ENCODE measurements around the gene DUSP18. TPM values are rescaled to one million over a fixed set of nuclear protein-coding genes. Genes with fewer than 3 reads are reported as not detected.
"Not testable (repeated sequence)": the region's sequence is repeated elsewhere in the genome, so short reads cannot be mapped to it uniquely, and the experiment has no call there.

The DUSP18 gene
- total RNA-seq, 2 experiments from 2014 or later: 9.2 to 11.6 TPM

DNA sequence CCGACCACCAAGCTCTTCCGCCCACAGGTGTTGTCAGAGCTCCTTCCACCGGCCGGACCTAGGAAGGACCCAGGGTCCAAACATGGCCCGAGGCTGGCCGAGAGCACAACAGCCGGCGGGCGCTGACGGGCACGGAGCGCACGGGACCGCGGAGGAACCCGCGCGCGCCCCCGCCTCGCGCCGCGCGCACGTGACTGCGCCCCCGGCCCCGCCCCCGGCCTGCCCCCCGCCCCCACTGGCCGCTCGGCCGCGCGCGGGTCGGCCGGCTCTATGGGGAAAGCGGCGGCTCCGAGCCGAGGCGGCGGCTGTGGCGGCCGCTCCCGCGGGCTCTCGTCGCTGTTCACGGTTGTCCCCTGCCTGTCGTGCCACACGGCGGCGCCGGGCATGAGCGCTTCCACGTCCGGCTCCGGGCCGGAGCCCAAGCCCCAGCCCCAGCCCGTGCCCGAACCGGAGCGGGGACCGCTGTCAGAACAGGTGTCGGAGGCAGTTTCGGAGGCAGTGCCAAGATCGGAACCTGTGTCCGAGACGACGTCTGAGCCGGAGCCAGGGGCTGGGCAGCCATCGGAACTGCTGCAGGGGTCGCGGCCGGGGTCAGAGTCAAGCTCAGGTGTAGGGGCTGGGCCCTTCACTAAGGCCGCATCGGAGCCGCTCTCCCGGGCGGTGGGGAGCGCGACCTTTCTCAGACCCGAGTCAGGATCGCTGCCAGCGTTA lies 27.1 kb upstream of the DUSP18 start, which contains the start of gene OSBP2:
OSBP2 (plus strand) TSS at position 235 of the 711 bp plus-strand sequence; CDS start at position 271, 36 bp downstream.
- ATAC-seq: peak; percentile 54
- H3K36me3 Mint-ChIP-seq: no peaks in the 10 kb centered on the region
- H3K27me3 Mint-ChIP-seq: peaks cover 10% of the 10 kb centered on the region
- CTCF ChIA-PET: interaction anchor here (0.9 to 3.9 kb wide), 6 partner anchors 11 to 60 kb away, joined by 3 to 20 read pairs (median 6); partner anchors contain the start of gene SLC35E4
- peak within 1 kb of the TSS; percentile 77 for H3K4me3 Mint-ChIP-seq
- H3K9me3 Mint-ChIP-seq (ENCODE audit: low read depth): no peaks in the 10 kb centered on the region
- H3K27ac Mint-ChIP-seq: peak within 1 kb of the TSS; percentile 79
- peak; percentile 48 for DNase-seq
- H3K4me1 Mint-ChIP-seq: peaks cover 16% of the 10 kb centered on the region

DNA sequence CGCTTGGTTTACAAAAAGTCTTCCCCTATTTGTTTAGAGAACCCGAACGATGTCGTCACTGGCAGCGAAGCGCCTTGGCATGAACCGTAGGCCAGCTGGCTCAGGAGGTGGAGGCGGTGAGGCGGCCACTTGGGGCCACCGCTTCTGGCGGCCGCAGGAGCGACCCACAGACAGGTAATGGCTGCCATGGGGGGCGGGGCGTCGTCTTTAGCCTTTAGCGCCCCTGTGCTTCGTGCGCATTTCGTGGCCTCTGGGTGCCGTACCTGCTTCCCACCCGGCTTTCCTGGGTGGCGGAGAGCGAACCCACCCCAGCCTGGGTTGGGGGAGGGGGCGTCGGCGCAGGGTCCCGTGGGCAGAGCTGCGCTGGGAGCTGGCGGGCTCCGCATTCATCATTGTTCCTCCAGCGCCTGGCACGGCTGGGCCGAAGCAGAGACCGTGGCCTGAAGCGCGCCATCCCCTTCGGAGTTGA lies 26.5 kb upstream of the DUSP18 start:
- Mint-ChIP-seq H3K27ac (peak overlapping the region; percentile 79), H3K9me3 (ENCODE audit: low read depth) (no peaks in the 10 kb centered on the region), H3K4me3 (peak overlapping the region; percentile 77), H3K36me3 (no peaks in the 10 kb centered on the region), H3K27me3 (peaks cover 10% of the 10 kb centered on the region), H3K4me1 (peaks cover 16% of the 10 kb centered on the region)
- CTCF ChIA-PET: interaction anchor here (0.9 to 3.9 kb wide), 5 partner anchors 12 to 61 kb away, joined by 3 to 20 read pairs (median 4); partner anchors contain the start of gene SLC35E4
- ATAC-seq (peak; percentile 78), DNase-seq (peak; percentile 74)

DNA sequence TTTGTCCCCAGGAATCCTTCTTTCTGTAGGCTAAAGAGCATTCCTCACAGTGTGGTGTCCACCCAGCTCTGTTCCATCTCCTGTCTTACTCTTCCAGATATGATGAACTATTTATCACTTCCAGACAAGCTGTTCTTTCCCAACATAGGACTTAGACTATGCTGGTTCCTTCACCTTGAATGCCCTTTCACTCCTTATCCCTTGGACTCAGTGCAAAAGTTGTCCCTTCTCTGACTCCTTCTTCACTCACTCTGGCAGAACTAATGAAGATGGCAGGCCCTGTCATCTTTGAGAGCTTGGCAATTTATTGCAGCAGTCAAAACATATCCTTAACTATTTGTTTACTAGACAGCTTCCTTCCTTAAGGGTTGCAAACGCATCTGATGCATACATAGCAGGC lies 23.5 kb upstream of the DUSP18 start:
- Mint-ChIP-seq H3K4me3 (no peak overlapping the region), H3K27me3 (peaks cover 10% of the 10 kb centered on the region), H3K9me3 (ENCODE audit: low read depth) (no peaks in the 10 kb centered on the region), H3K4me1 (peaks cover 16% of the 10 kb centered on the region), H3K36me3 (no peaks in the 10 kb centered on the region), H3K27ac (no peak overlapping the region)
- ATAC-seq (no peak), DNase-seq (no peak)
- CTCF ChIA-PET: interaction anchor here (1.0 to 1.4 kb wide), 4 partner anchors 10 to 64 kb away, joined by 3 read pairs; no protein-coding TSS in a partner anchor

DNA sequence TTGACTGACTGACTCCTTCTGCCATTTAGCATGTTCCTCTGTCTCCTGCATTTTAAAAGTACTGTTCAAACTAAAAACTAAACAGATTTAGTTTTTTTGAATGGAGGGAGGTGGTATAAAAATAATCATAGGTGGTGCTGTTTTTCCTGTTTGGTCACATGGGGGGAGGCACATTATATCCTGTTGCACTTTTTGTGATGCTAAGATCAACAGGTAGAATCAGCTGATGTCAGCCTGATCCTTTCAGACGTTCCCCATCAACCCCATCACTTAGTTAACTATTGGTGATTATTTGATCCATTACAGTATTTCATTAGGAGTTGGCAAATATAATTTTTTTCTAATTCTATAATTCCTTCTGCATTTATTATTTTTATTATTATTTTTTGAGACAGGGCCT lies 21.9 kb upstream of the DUSP18 start:
- ATAC-seq (no peak), DNase-seq (no peak)
- Mint-ChIP-seq H3K27ac (no peak overlapping the region), H3K36me3 (no peaks in the 10 kb centered on the region), H3K4me3 (no peak overlapping the region), H3K4me1 (peaks cover 9% of the 10 kb centered on the region), H3K9me3 (ENCODE audit: low read depth) (no peaks in the 10 kb centered on the region), H3K27me3 (peaks cover 8% of the 10 kb centered on the region)
- CTCF ChIA-PET: no interaction called here

DNA sequence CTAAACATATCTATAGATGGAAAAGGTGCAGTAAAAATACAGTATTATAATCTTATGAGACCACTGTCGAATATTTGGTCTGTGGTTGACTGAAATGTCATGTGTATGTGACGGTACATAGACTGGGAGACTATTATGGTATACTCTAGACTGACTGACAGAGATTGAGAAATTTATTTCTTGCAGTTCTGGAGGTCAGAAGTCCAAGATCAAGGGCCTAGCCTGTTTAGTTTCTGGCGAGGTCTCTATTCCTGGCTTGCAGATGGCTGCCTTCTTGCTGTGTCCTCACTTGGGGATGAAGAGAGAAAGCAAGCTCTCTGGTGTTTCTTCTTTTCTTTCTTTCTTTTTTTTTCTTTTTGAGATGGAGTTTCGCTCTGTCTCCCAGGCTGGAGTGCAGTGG lies 19.7 kb upstream of the DUSP18 start:
- no peaks in the 10 kb centered on the region for H3K4me1 Mint-ChIP-seq
- H3K36me3 Mint-ChIP-seq: no peaks in the 10 kb centered on the region
- DNase-seq (no peak), ATAC-seq (no peak)
- no peak overlapping the region for H3K27ac Mint-ChIP-seq
- no peak overlapping the region for H3K4me3 Mint-ChIP-seq
- H3K9me3 Mint-ChIP-seq (ENCODE audit: low read depth): no peaks in the 10 kb centered on the region
- CTCF ChIA-PET: no interaction called here
- peaks cover 4% of the 10 kb centered on the region for H3K27me3 Mint-ChIP-seq

DNA sequence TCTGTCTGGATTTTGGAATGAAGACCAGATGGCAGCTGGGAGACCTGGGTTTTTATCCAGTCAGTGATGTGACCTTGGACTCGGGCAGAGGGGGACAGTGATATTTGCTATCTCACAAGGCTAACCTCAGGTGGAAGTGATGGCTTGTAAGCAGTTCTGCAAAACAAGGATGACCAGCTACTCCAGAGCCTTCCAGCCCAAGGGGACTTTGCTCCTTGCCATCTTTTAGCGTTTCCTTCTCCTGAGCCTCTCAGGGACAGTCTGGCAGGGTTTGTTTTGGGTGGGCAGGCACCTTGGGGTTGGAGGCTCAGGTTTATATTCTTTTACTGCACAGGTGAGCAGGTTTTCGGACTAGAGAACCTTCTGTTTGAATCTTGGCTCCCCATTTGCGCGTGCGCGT lies 17.5 kb upstream of the DUSP18 start:
- Mint-ChIP-seq H3K36me3 (no peaks in the 10 kb centered on the region), H3K4me1 (no peaks in the 10 kb centered on the region), H3K27ac (no peak overlapping the region), H3K27me3 (peaks cover 4% of the 10 kb centered on the region), H3K4me3 (no peak overlapping the region), H3K9me3 (ENCODE audit: low read depth) (no peaks in the 10 kb centered on the region)
- ATAC-seq (no peak), DNase-seq (no peak)
- CTCF ChIA-PET: no interaction called here

DNA sequence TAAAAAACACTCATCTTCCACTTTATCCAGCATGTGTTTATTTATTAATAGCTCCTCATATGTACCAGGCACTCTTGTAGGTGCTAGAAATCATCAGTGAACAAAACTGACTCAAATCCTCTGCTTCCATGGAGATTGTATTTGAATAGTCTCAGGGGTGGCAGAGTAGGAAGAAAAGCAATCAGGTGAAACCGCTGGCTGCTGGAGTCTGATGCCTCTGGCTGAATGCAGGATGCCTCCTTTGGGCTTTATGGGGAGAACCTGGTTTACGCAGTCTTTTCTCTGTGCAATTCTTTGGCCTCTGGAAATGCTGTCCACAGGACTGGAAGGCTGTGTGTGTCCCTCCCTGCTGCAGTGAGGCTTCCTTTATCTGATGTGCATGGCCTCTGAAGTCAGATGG lies 14.2 kb upstream of the DUSP18 start:
- H3K36me3 Mint-ChIP-seq: no peaks in the 10 kb centered on the region
- peaks cover 28% of the 10 kb centered on the region for H3K27me3 Mint-ChIP-seq
- H3K4me3 Mint-ChIP-seq: no peak overlapping the region
- peaks cover 7% of the 10 kb centered on the region for H3K4me1 Mint-ChIP-seq
- no peak overlapping the region for H3K27ac Mint-ChIP-seq
- no peak for DNase-seq
- CTCF ChIA-PET: interaction anchor here (1.1 to 1.3 kb wide), 3 partner anchors 10 to 47 kb away, joined by 3 read pairs; no protein-coding TSS in a partner anchor
- H3K9me3 Mint-ChIP-seq (ENCODE audit: low read depth): no peaks in the 10 kb centered on the region
- no peak for ATAC-seq

DNA sequence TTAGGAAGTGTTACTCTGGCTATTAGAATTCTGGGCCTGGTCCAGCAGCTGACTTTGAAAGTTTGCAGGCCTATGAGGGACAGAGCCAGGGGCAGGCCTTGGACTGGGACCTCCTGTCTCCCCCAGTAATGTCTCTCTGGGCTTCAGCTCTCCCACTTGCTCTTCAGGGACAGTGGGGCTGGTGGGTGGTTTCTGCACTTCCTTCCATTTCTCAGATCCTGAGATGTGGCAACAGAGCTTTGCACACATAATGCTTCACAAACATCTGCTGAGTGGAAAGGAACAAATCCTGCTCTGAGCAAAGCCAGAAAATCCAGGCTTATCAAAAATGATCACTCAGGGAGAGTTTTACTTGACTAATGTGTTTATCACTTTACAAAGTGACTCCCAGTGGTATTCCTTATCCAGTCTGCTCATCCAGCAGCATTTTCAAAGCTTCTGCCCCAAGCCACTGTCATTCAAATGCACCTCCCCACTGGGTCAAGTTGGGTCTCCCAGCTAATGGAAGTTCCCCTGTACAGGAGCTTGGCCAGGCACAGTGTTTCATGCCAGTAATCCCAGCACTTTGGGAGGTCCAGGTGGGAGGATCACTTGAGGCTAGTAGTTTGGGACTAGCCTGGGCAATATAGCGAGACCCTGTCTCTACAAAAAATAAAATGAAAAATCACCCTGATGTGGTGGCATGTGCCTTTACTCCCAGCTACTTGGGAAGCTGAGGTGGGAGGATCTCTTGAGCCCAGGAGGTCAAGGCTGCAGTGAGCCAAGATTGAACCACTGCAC lies 13.5 kb upstream of the DUSP18 start:
- H3K27me3 Mint-ChIP-seq: peaks cover 33% of the 10 kb centered on the region
- no peak for DNase-seq
- CTCF ChIA-PET: interaction anchor here (1.1 to 1.3 kb wide), 4 partner anchors 11 to 47 kb away, joined by 3 read pairs; no protein-coding TSS in a partner anchor
- H3K4me1 Mint-ChIP-seq: peaks cover 7% of the 10 kb centered on the region
- H3K36me3 Mint-ChIP-seq: no peaks in the 10 kb centered on the region
- no peak overlapping the region for H3K27ac Mint-ChIP-seq
- no peak for ATAC-seq
- H3K9me3 Mint-ChIP-seq (ENCODE audit: low read depth): no peaks in the 10 kb centered on the region
- no peak overlapping the region for H3K4me3 Mint-ChIP-seq

DNA sequence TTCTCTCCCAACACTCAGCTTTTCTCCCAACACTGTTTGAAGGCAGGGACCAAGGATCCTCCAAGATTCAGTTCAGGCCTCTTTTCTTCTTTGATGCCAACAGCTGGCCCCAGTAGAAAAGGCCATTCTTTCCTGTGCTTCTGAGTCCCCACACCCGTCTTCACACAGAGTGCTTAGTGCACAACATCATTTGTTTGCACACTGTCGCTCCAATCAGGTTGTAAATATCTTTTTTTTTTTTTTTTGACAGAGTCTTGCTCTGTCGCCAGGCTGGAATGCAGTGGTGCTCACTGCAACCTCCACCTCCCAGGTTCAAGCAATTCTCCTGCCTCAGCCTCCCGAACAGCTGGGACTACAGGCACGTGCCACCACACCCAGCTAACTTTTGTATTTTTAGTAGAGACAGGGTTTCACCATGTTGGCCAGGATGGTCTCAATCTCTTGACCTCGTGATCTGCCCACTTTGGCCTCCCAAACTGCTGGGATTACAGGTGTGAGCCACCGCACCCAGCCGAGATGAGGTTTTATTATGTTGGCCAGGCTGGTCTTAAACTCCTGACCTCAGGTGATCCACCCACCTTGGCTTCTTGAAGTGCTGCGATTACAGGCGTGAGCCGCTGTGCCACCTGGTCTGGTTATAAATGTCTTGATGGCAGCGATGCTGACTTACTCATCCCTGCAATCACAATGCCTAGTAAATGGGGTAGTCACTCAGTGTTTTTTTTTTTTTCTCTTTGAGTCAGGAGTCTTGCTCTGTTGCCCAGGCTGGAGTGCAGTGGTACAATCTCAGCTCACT lies 12.4 kb upstream of the DUSP18 start:
- H3K36me3 Mint-ChIP-seq; H3K27ac Mint-ChIP-seq; H3K4me1 Mint-ChIP-seq; ATAC-seq; H3K9me3 Mint-ChIP-seq (ENCODE audit: low read depth); DNase-seq; H3K4me3 Mint-ChIP-seq: not testable (repeated sequence)
- H3K27me3 Mint-ChIP-seq: peaks cover 37% of the 10 kb centered on the region
- CTCF ChIA-PET: interaction anchor here (1.3 kb wide), 1 partner anchor 46 kb away, joined by 3 read pairs; no protein-coding TSS in a partner anchor

DNA sequence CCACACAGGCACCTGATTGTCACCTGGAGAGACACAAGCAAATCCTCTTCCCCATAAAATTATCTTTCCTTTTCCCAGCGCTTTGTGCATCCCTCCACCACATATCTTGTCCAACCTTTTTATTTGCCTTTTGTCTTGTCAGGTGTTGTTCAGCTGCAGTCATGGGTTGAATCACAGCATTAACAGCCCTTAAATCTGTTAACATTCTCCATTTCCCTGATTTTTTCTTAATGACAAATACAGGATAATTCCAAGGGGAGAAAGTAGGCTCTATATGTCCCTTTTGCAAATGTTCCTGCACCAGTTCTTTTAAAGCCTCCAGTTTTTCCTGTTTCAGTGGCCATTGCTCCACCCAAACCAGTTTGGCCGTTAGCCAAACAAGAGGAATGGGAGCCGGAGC lies 8.9 kb upstream of the DUSP18 start:
- CTCF ChIA-PET; H3K27ac Mint-ChIP-seq; H3K4me3 Mint-ChIP-seq; H3K9me3 Mint-ChIP-seq (ENCODE audit: low read depth); ATAC-seq; DNase-seq; H3K4me1 Mint-ChIP-seq; H3K36me3 Mint-ChIP-seq: not testable (repeated sequence)
- peaks cover 34% of the 10 kb centered on the region for H3K27me3 Mint-ChIP-seq

DNA sequence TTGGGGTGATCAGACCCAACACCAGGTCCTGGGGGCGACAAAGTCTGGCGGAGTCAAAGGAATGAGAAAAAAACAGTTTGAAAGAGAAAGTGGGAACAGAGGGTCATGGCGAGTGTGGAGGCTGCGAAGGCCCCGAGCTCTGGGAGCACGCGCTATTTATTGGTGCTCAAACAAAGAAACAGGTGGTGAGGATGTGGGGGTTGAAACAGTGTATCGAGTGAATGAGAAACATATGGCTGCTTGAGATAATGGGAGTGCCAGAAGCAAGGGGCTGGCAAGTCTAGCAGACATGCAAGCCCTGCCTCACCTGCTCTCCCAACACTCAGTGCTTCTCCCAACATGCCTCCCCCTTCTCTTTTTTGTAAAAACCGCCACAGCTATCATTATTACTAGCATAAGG lies 7.8 kb upstream of the DUSP18 start:
- no peak for DNase-seq
- no peak overlapping the region for H3K27ac Mint-ChIP-seq
- CTCF ChIA-PET: no interaction called here
- H3K4me3 Mint-ChIP-seq: no peak overlapping the region
- H3K4me1 Mint-ChIP-seq: peaks cover 7% of the 10 kb centered on the region
- no peaks in the 10 kb centered on the region for H3K9me3 Mint-ChIP-seq (ENCODE audit: low read depth)
- ATAC-seq: no peak
- H3K36me3 Mint-ChIP-seq: no peaks in the 10 kb centered on the region
- H3K27me3 Mint-ChIP-seq: peaks cover 34% of the 10 kb centered on the region

DNA sequence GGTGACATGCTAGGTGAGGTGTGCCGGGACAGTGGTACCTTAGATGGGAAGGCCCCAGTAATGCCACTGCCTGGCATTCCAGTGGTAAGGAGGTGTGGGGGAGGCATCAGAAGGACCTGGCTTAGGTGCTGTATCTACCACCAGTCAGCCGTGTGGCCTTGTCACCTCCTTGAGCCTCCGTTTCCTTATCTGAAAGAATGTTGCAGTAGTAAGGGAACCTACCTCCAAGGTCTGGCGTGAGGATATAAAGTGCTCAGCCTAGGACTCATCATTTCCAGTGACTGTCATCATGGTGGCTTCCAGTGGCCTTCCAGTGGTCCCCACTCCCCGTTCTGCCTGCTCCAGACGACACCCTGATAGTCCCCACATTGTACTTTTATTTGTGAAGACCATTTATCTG lies 6.8 kb upstream of the DUSP18 start:
- Mint-ChIP-seq H3K9me3 (ENCODE audit: low read depth) (no peaks in the 10 kb centered on the region), H3K4me1 (peaks cover 6% of the 10 kb centered on the region), H3K36me3 (no peaks in the 10 kb centered on the region), H3K27me3 (peaks cover 33% of the 10 kb centered on the region), H3K4me3 (no peak overlapping the region), H3K27ac (no peak overlapping the region)
- ATAC-seq (no peak), DNase-seq (no peak)
- CTCF ChIA-PET: interaction anchor here (1.5 kb wide), 1 partner anchor 246 kb away, joined by 3 read pairs; no protein-coding TSS in a partner anchor

DNA sequence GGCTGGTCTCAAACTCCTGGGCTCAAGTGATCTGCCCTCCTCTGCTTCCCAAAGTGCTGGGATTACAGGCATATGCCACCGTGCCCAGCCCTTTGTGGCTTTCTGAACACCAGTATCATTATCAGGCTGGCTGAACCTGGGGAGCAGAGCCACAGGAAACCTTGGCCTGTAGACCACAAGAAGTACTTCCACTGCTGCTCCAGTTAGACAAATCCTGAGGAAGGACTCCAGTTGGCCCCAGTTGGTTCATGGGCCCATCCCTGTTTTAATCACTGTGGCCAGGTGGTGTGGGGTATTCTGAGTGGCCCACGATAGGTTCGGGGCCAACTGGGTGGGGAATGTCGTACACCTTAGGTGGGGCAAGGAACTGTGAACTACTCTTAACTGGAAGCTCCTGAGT lies 5.5 kb upstream of the DUSP18 start:
- Mint-ChIP-seq H3K36me3 (no peaks in the 10 kb centered on the region), H3K4me3 (no peak overlapping the region), H3K9me3 (ENCODE audit: low read depth) (no peaks in the 10 kb centered on the region), H3K27me3 (peaks cover 27% of the 10 kb centered on the region), H3K4me1 (peaks cover 5% of the 10 kb centered on the region), H3K27ac (no peak overlapping the region)
- CTCF ChIA-PET: interaction anchor here (1.5 to 2.1 kb wide), 2 partner anchors 38 to 247 kb away, joined by 3 to 9 read pairs; no protein-coding TSS in a partner anchor
- DNase-seq (no peak), ATAC-seq (no peak)
